ENCODE data around the gene COLQ. TPM values are rescaled to one million over a fixed set of nuclear protein-coding genes. Genes with fewer than 3 reads are reported as not detected.

The COLQ gene
- total and polyA plus RNA-seq, 12 donors, result 0.60 to 7.7 (median 2.0) TPM; not detected in 1

- DNase-seq, result no peak
- intact Hi-C loops (cut with DNase I), result loop anchor here in 1 of 2 donors (2.0 kb wide), 1 partner anchor 38 kb away; no protein-coding TSS in a partner anchor
- H3K4me1 ChIP-seq (replicated peaks in 1 of 2), result no peaks in the 10 kb centered on the region
- TF ChIP-seq POLR2A (IDR thresholded peaks at IDR 0.05), result no peak
- no peaks in the 10 kb centered on the region for H3K36me3 ChIP-seq (replicated peaks in 1 of 2)
- no peak overlapping the region for H3K4me3 ChIP-seq
- WGBS, 4 donors, result 90 to 94% (median 92%) methylated on average over 10 to 12 of the region's 12 CpGs
- no peaks in the 10 kb centered on the region for H3K27me3 ChIP-seq
- H3K27ac ChIP-seq, result no peak overlapping the region
- no peaks in the 10 kb centered on the region for H3K9me3 ChIP-seq (replicated peaks in 1 of 3)
These were observed 70.9 kb downstream of the COLQ start for GRCh38 chr3:15450438-15451215.

GRCh38 chr3:15449489-15450224, 71.8 kb downstream of the COLQ start:
- peak in 1 of 7 donors; percentile 6 for DNase-seq
- TF ChIP-seq POLR2A (IDR thresholded peaks at IDR 0.05), result no peak
- TF ChIP-seq CTCF (IDR thresholded peaks at IDR 0.05), result no peak

GRCh38 chr3:15443826-15444524, 77.5 kb downstream of the COLQ start:
- H3K36me3 ChIP-seq (replicated peaks in 1 of 2), result peaks cover 0 to 26% of the 10 kb centered on the region in 2 donors
- peak overlapping the region in 2 of 5 donors; percentile 25 to 40 for H3K27ac ChIP-seq
- intact Hi-C loops (cut with DNase I), result no loop called here
- no peak overlapping the region for H3K4me3 ChIP-seq
- peaks cover 0 to 22% of the 10 kb centered on the region in 2 donors for H3K4me1 ChIP-seq (replicated peaks in 1 of 2)
- TF ChIP-seq CTCF (IDR thresholded peaks at IDR 0.05), result no peak
- TF ChIP-seq POLR2A (IDR thresholded peaks at IDR 0.05), result no peak
- WGBS, 4 donors, result 60 to 68% (median 64%) methylated on average over 4 of the region's 4 CpGs
- H3K9me3 ChIP-seq (replicated peaks in 1 of 3), result no peaks in the 10 kb centered on the region
- no peaks in the 10 kb centered on the region for H3K27me3 ChIP-seq
- peak in 5 of 7 donors; percentile 34 to 71 (median 38) for DNase-seq

More at GRCh38 chr3:15449489-15450224, 71.8 kb downstream of the COLQ start:
- Histone ChIP-seq H3K9me3 (replicated peaks in 1 of 3) (no peaks in the 10 kb centered on the region), H3K36me3 (replicated peaks in 1 of 2) (no peaks in the 10 kb centered on the region), H3K4me1 (replicated peaks in 1 of 2) (no peaks in the 10 kb centered on the region), H3K27me3 (no peaks in the 10 kb centered on the region), H3K4me3 (no peak overlapping the region), H3K27ac (no peak overlapping the region)
- WGBS, 4 donors, result 79 to 100% (median 91%) methylated on average over 1 to 3 of the region's 3 CpGs
- intact Hi-C loops (cut with DNase I), result loop anchor here in 1 of 2 donors (2.0 kb wide), 1 partner anchor 39 kb away; no protein-coding TSS in a partner anchor

GRCh38 chr3:15440891-15441290, 80.6 kb downstream of the COLQ start:
- peaks cover 0 to 57% of the 10 kb centered on the region in 2 donors for H3K36me3 ChIP-seq (replicated peaks in 1 of 2)

More at GRCh38 chr3:15440891-15441290, 80.6 kb downstream of the COLQ start:
- Histone ChIP-seq H3K4me3 (no peak overlapping the region), H3K27me3 (no peaks in the 10 kb centered on the region), H3K4me1 (replicated peaks in 1 of 2) (peaks cover 0 to 22% of the 10 kb centered on the region in 2 donors), H3K9me3 (replicated peaks in 1 of 3) (no peaks in the 10 kb centered on the region), H3K27ac (peak overlapping the region in 3 of 5 donors; percentile 44 to 61 (median 44))
- intact Hi-C loops (cut with DNase I), result no loop called here
- TF ChIP-seq POLR2A (IDR thresholded peaks at IDR 0.05) (no peak), CTCF (IDR thresholded peaks at IDR 0.05) (no peak)
- WGBS, 4 donors, result 34 to 66% (median 40%) methylated on average over 4 of the region's 4 CpGs
- DNase-seq, result peak in 5 of 7 donors; percentile 31 to 48 (median 37)

Measured in adrenal gland (tissue), 12 donors.